ENCODE data around the gene MTSS2.
A peak's percentile ranks its signal among the peaks of the same experiment; 100 is the strongest.

Gene MTSS2

DNA sequence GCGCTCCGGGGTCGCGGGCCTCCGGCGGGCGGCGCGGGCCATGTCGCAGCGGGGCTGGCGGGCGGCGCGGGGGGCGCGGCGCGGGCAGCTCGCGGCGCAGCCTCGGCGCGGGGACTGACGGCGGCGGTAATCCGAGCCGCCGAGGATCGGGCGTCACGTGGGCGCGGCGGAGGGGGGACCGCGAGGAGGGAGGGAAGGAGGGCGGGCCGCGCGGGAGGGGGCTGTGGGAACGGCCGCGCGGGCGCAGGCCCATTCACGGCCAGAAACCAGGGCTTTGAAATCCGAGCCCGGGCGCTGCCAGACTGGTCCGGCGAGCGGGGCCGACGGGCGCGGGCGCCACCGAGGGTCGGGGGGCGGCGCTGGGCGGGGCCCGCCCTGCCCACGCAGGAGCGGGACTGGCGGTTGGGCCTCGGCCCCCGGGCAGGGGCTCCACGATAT lies at the start of gene MTSS2:
Gene MTSS2 (minus strand): TSS at position 116 of the 438 bp plus-strand sequence. CDS start 262 bp downstream, outside the sequence.
- DNase-seq (ENCODE audit: low read depth in 2 of 2) = peak; percentile 67 to 69

- DNase-seq (ENCODE audit: low read depth in 2 of 2) = peak; percentile 59 to 65
These were observed 49.5 kb upstream of the MTSS2 start for GRCh38 chr16:70735141-70735979.

GRCh38 chr16:70734522-70735095 lies 48.8 kb upstream of the MTSS2 start:
- DNase-seq (ENCODE audit: low read depth in 2 of 2) = no peak

DNA sequence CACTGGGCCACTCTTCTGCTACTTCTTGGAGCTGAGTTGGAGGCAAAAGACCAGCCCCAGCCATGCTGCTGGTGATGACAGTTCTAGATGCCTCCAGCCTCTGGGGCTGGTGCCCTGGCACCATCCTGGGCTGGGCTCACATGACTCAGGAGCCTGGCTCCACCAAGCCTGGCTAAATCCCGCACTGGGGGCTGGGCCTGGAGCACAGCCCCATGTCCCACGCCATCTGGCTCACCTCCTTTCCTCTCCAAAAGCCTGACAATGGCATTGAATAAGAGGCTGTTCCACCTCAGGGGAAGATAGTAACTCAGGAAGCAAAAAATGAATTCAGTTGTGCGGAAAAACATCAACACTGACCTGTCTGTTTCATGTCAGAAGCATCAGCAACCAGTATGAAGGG lies 45.1 kb upstream of the MTSS2 start:
- no peak for DNase-seq (ENCODE audit: low read depth in 2 of 2)

GRCh38 chr16:70730031-70730430 lies 44.2 kb upstream of the MTSS2 start:
- DNase-seq (ENCODE audit: low read depth in 2 of 2) = no peak

GRCh38 chr16:70729292-70729691 lies 43.4 kb upstream of the MTSS2 start:
- DNase-seq (ENCODE audit: low read depth in 2 of 2) = no peak

- no peak for DNase-seq (ENCODE audit: low read depth in 2 of 2)
These were observed 42.3 kb upstream of the MTSS2 start for GRCh38 chr16:70728150-70728549.

DNA sequence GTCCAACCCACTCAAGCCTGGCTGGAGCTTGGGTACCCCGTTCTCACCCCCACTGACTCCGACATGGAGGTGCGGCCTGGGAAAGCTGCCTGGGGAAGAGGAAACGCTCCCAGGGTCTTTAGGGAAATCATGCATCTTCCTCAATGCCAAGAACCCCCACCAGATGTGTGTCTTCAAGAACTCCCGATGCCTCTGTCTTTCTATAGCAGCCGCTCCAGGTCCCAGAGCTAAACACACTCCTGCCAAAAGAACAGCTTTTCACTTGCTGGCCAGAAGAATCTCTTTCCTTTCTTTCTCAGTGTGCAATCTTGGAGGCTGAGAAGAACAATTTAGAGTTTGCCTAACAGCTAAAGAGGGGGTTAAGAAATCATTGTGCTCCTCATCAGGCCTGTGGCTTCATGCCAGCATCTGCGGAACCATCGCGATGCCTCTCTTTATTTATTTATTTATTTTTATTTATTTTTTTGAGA lies 41.1 kb upstream of the MTSS2 start:
- DNase-seq (ENCODE audit: low read depth in 2 of 2) = no peak

GRCh38 chr16:70725912-70726828 lies 40.3 kb upstream of the MTSS2 start:
- DNase-seq (ENCODE audit: low read depth in 2 of 2) = no peak

- DNase-seq (ENCODE audit: low read depth in 2 of 2) = no peak
These were observed 39.4 kb upstream of the MTSS2 start for GRCh38 chr16:70725024-70725911.

GRCh38 chr16:70724146-70725023 lies 38.5 kb upstream of the MTSS2 start:
- DNase-seq (ENCODE audit: low read depth in 2 of 2) = no peak

GRCh38 chr16:70723740-70724145 lies 37.9 kb upstream of the MTSS2 start:
- DNase-seq (ENCODE audit: low read depth in 2 of 2) = no peak

- DNase-seq (ENCODE audit: low read depth in 2 of 2) = no peak
These were observed 35.5 kb upstream of the MTSS2 start for GRCh38 chr16:70721202-70721963.

GRCh38 chr16:70720425-70721201 lies 34.8 kb upstream of the MTSS2 start:
- no peak for DNase-seq (ENCODE audit: low read depth in 2 of 2)

DNA sequence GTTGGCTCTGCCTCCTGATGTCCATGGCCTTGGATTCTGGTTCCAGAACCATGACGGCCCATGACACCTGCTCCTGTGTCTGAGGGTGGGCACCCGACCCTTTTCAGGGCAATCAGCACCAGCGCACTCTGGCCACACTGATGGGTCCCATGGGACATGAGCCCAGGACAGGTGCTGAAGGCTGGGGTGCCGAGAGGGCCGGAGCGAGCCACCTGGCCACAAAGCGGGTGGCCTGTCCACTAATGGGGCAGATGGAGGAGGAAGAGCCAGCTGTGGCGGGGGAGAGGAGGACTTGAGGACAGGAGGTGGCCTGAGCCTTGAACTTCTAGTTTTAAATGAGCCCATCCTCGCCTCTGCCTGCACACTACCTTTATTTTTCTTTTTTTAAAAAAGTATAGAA lies 31.2 kb upstream of the MTSS2 start:
- no peak for DNase-seq (ENCODE audit: low read depth in 2 of 2)

- peak; percentile 64 to 68 for DNase-seq (ENCODE audit: low read depth in 2 of 2)
These were observed 30.1 kb upstream of the MTSS2 start for GRCh38 chr16:70715860-70716357.

DNA sequence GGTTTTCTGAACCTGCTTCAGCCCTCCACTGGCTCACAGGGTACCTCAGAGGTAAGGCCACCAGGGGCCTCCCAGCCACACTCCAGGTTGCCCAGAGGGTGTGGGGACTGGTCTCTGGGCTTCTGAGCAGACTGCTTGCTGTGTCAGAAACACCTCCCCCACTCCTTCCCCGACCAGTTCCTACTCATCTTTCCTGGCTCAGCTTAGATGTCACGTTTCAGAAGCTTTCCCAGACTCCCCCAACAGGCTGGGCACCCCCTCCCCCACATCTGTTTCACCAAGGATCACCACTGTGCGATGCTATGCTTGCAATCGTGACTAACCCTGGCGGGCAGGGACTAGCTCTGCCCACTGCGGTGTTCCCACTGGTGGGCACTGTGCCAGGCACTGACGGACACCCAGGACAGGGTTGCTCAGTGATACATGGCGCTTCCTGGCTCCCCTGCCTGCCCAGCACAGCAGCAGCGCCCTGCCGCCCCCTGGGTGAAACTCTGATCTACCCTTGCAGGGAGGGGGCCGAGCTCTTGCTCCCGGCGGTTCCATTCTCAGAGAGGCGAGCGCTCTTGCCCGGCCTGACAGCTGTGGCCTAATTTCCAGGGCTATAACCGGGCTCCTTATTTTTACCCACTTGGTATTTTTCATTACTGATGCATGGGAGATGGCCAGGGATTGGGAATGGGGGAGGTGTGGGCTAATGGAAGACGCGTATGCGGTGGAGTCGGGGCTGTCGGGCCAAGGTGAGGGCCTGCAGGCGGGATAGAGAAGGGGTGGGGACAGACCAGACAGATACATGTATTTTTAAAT lies 29.4 kb upstream of the MTSS2 start:
- DNase-seq (ENCODE audit: low read depth in 2 of 2) = peak; percentile 83 to 86

Data from fibroblast of skin of left quadriceps (primary cell).